ENCODE measurements around the gene DYRK2.

DNA sequence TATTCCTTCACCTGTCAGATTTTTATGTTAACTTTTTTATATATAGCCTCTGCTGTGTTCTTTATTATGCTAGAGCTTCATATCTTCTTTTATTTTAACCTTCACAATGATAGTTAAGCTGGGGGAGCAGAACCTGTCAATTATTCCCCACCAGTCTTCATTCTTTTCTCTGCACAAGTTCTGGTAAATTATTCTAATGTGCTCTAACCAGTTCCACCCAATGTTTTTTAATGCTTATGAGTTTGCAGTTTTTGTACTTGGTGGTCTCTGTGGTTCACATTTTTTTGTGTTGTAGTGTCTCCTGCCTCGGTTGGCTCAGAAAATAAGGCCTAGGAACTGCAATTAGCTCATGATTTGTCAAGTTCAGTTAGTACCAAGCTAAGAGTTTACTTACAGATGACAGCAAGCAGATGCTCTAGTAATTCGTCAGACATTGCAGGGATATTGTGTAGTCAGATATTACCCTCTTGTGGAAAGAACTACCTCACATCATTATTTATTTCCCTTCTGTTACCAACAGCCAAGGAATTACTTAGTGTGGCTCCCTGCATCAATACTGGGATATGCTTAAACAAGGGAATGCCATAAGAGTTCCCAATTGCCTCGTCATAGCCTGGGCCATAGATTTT is 14.5 kb downstream of the DYRK2 start:
- TF ChIP-seq, protein P1, sequence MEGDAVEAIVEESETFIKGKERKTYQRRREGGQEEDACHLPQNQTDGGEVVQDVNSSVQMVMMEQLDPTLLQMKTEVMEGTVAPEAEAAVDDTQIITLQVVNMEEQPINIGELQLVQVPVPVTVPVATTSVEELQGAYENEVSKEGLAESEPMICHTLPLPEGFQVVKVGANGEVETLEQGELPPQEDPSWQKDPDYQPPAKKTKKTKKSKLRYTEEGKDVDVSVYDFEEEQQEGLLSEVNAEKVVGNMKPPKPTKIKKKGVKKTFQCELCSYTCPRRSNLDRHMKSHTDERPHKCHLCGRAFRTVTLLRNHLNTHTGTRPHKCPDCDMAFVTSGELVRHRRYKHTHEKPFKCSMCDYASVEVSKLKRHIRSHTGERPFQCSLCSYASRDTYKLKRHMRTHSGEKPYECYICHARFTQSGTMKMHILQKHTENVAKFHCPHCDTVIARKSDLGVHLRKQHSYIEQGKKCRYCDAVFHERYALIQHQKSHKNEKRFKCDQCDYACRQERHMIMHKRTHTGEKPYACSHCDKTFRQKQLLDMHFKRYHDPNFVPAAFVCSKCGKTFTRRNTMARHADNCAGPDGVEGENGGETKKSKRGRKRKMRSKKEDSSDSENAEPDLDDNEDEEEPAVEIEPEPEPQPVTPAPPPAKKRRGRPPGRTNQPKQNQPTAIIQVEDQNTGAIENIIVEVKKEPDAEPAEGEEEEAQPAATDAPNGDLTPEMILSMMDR (IDR thresholded peaks at IDR 0.05; ENCODE audit: low read depth, low read length, missing input control) = no peak
- no peak for TF ChIP-seq JUND (IDR thresholded peaks at IDR 0.05)
- TF ChIP-seq RAD21 (IDR thresholded peaks at IDR 0.05) = no peak
- TF ChIP-seq, protein P2, sequence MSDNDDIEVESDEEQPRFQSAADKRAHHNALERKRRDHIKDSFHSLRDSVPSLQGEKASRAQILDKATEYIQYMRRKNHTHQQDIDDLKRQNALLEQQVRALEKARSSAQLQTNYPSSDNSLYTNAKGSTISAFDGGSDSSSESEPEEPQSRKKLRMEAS (IDR thresholded peaks at IDR 0.05) = no peak
- TF ChIP-seq RXRA (IDR thresholded peaks at IDR 0.05) = no peak
- TF ChIP-seq, protein P3, sequence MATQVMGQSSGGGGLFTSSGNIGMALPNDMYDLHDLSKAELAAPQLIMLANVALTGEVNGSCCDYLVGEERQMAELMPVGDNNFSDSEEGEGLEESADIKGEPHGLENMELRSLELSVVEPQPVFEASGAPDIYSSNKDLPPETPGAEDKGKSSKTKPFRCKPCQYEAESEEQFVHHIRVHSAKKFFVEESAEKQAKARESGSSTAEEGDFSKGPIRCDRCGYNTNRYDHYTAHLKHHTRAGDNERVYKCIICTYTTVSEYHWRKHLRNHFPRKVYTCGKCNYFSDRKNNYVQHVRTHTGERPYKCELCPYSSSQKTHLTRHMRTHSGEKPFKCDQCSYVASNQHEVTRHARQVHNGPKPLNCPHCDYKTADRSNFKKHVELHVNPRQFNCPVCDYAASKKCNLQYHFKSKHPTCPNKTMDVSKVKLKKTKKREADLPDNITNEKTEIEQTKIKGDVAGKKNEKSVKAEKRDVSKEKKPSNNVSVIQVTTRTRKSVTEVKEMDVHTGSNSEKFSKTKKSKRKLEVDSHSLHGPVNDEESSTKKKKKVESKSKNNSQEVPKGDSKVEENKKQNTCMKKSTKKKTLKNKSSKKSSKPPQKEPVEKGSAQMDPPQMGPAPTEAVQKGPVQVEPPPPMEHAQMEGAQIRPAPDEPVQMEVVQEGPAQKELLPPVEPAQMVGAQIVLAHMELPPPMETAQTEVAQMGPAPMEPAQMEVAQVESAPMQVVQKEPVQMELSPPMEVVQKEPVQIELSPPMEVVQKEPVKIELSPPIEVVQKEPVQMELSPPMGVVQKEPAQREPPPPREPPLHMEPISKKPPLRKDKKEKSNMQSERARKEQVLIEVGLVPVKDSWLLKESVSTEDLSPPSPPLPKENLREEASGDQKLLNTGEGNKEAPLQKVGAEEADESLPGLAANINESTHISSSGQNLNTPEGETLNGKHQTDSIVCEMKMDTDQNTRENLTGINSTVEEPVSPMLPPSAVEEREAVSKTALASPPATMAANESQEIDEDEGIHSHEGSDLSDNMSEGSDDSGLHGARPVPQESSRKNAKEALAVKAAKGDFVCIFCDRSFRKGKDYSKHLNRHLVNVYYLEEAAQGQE (IDR thresholded peaks at IDR 0.05) = no peak
- no peak for TF ChIP-seq ATF3 (IDR thresholded peaks at IDR 0.05)
- no peak for TF ChIP-seq YY1 (IDR thresholded peaks at IDR 0.05)
- TF ChIP-seq TAF1 (conservative IDR thresholded peaks at IDR 0.05) = no peak
- TF ChIP-seq FOXA1 (IDR thresholded peaks at IDR 0.05) = no peak
- TF ChIP-seq SP1 (IDR thresholded peaks at IDR 0.05) = no peak
- TF ChIP-seq HNF4A (conservative IDR thresholded peaks at IDR 0.05) = no peak
- TF ChIP-seq GABPA (IDR thresholded peaks at IDR 0.05 in 1 of 2, conservative IDR thresholded peaks at IDR 0.05 in 1 of 2) = no peak
- TF ChIP-seq NR2F2 (IDR thresholded peaks at IDR 0.05) = no peak

Measured in liver (tissue), 3 donors.